Immature natural killer cell (primary cell): ENCODE measurements around the gene DOK6. TPM values are rescaled to one million over a fixed set of nuclear protein-coding genes. Genes with fewer than 3 reads are reported as not detected.

Experiments used
- DNase-seq, 3 donors: peaks; one replicate each; pipeline ENCODE4 v3.0.0; 2022; ENCODE audit warnings: mixed read lengths in 1 of 3
- H3K27ac Mint-ChIP-seq, 6 donors: one replicate each; pipeline ENCODE4 v1.8.0; 2020; ENCODE audit warnings: mixed read lengths in 6 of 6, mild to moderate bottlenecking in 5 of 6, inconsistent platforms in 4 of 6, moderate library complexity in 3 of 6
- H3K27me3 Mint-ChIP-seq, 3 donors: one replicate each; pipeline ENCODE4 v1.8.0; 2020 to 2021; ENCODE audit warnings: low read depth in 3 of 3, mild to moderate bottlenecking in 3 of 3, mixed read lengths in 3 of 3, moderate library complexity in 3 of 3, inconsistent platforms in 1 of 3
- H3K36me3 Mint-ChIP-seq, 3 donors: one replicate each; pipeline ENCODE4 v1.8.0; 2020; ENCODE audit warnings: mixed read lengths in 3 of 3, inconsistent platforms in 2 of 3, mild to moderate bottlenecking in 2 of 3
- H3K4me1 Mint-ChIP-seq, 2 donors: one replicate each; pipeline ENCODE4 v1.8.0; 2020; ENCODE audit warnings: inconsistent platforms in 2 of 2, mild to moderate bottlenecking in 2 of 2, mixed read lengths in 2 of 2, moderate library complexity in 1 of 2
- H3K4me3 Mint-ChIP-seq, 5 donors: one replicate each; pipeline ENCODE4 v1.8.0; 2020; ENCODE audit warnings: mild to moderate bottlenecking in 5 of 5, mixed read lengths in 5 of 5, inconsistent platforms in 3 of 5, moderate library complexity in 3 of 5
- H3K9me3 Mint-ChIP-seq, 6 donors: one replicate each; pipeline ENCODE4 v1.8.0; 2020; ENCODE audit warnings: mild to moderate bottlenecking in 6 of 6, mixed read lengths in 6 of 6, inconsistent platforms in 4 of 6, moderate library complexity in 3 of 6
- polyA plus RNA-seq, 3 donors: library from polyadenylated mRNA; unstranded; fragments of 300-500 nt; fragmentation: Illumina TruSeq; gene quantifications; one replicate each; pipeline ENCODE4 v1.2.3, GENCODE V29; 2021

The DOK6 gene
- polyA plus RNA-seq, 3 donors from 2014 or later: 0.17 to 0.54 (median 0.30) TPM

GRCh38 chr18:69897397-69898108 is 496.9 kb downstream of the DOK6 start:
- Mint-ChIP-seq H3K27me3 (peaks cover 17 to 35% (median 29%) of the 10 kb centered on the region in 3 donors), H3K4me3 (peak overlapping the region; percentile 82 to 92 (median 88)), H3K36me3 (peaks cover 31 to 47% (median 37%) of the 10 kb centered on the region in 3 donors), H3K9me3 (no peaks in the 10 kb centered on the region), H3K4me1 (peaks cover 85 to 93% of the 10 kb centered on the region in 2 donors), H3K27ac (peak overlapping the region; percentile 95 to 99 (median 96))
- peak; percentile 81 to 84 (median 82) for DNase-seq

DNA sequence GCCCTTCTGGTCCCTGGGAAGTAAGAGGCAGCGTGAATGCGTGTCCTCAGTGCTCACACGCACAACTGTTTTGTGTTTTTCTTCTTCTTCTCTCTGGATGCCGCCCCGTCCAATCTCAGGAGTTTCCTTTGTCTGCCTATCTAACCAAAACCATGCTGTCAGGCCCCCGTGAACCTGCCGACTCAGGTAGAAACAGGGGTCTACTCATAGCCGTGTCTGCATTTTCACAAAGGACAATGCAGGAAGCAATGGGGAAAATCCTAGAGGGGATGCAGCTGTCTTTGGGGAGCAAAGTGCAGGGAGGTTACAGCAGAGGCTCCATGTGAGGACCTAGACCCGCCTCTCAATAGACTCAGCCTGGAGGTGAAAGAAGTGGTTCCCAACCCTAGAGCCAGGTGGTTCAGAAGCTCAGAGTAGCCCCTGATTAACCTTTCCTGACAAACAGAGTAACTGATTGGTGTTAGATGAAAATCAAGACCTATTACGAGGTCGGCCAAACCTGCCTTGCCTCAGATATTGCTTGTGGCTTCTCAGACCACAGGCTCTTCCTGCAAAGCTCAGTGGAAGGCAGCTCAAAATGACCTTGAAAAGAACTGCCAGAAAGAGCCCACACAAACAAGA is 497.7 kb downstream of the DOK6 start:
- Mint-ChIP-seq H3K36me3 (peaks cover 31 to 47% (median 40%) of the 10 kb centered on the region in 3 donors), H3K4me3 (peak overlapping the region; percentile 82 to 92 (median 88)), H3K9me3 (no peaks in the 10 kb centered on the region)

More for the DNA sequence above, 497.7 kb downstream of the DOK6 start:
- H3K27me3 Mint-ChIP-seq: peaks cover 17 to 35% (median 29%) of the 10 kb centered on the region in 3 donors
- peaks cover 82 to 93% of the 10 kb centered on the region in 2 donors for H3K4me1 Mint-ChIP-seq
- H3K27ac Mint-ChIP-seq: peak overlapping the region; percentile 95 to 99 (median 96)
- DNase-seq: peak; percentile 59 to 69 (median 67)
